Measurements from ENCODE around the gene PSPN.

Gene PSPN

DNA sequence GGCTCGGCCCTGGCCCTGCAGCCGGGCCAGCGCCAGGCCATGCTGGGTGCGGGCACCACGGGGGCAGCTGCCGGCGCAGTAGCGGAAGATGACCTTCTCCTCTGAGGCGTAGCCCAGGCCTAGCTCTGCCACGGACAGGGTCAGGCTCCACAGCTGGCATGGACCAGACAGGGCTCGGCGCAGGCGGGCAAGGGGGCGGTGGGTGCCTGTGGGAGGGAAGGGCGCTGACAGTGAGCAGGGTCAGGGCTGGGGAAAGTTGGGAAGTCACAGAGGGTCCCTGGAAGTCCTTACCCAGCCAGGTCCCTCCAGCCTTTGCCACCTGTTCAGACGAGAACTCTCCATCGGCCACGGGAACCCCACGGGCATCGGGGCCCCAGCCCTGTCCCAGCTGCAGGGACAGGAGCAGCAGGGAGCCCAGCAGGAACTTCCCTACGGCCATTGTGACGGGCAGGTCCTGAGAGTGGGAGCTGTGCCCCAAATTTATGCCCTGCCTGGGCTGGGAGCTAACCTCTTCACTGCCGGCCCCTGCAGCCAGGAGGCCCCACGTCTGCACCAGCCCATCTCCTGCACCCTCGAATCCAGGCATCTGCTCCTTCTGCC is at the start of gene PSPN:
PSPN (minus strand) TSS at position 523 of the 600 bp plus-strand sequence; CDS start at position 439, 84 bp downstream.
- TF ChIP-seq, protein P1, sequence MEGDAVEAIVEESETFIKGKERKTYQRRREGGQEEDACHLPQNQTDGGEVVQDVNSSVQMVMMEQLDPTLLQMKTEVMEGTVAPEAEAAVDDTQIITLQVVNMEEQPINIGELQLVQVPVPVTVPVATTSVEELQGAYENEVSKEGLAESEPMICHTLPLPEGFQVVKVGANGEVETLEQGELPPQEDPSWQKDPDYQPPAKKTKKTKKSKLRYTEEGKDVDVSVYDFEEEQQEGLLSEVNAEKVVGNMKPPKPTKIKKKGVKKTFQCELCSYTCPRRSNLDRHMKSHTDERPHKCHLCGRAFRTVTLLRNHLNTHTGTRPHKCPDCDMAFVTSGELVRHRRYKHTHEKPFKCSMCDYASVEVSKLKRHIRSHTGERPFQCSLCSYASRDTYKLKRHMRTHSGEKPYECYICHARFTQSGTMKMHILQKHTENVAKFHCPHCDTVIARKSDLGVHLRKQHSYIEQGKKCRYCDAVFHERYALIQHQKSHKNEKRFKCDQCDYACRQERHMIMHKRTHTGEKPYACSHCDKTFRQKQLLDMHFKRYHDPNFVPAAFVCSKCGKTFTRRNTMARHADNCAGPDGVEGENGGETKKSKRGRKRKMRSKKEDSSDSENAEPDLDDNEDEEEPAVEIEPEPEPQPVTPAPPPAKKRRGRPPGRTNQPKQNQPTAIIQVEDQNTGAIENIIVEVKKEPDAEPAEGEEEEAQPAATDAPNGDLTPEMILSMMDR (IDR thresholded peaks at IDR 0.05; ENCODE audit: insufficient read depth, low read length, missing control alignments): no peak
- no peak for DNase-seq (ENCODE audit: low read depth, low spot score)
- ChIA-PET CTCF (no interaction called here), POLR2A (no interaction called here)
- no peak within 1 kb of the TSS for H3K4me3 ChIP-seq (ENCODE audit: low read depth, low read length)

- H3K4me3 ChIP-seq (ENCODE audit: low read depth, low read length): peak overlapping the region; percentile 20
- ChIA-PET CTCF (no interaction called here), POLR2A (interaction anchor here (0.5 to 1.1 kb wide), 5 partner anchors 53 to 445 kb away, joined by 3 to 6 read pairs (median 3); partner anchors contain the start of genes GPR108 and TNFSF9)
- DNase-seq (ENCODE audit: low read depth, low spot score): peak; percentile 100
- TF ChIP-seq, protein P1 (IDR thresholded peaks at IDR 0.05; ENCODE audit: insufficient read depth, low read length, missing control alignments): no peak
These were observed 49.4 kb upstream of the PSPN start for GRCh38 chr19:6424939-6425731.

DNA sequence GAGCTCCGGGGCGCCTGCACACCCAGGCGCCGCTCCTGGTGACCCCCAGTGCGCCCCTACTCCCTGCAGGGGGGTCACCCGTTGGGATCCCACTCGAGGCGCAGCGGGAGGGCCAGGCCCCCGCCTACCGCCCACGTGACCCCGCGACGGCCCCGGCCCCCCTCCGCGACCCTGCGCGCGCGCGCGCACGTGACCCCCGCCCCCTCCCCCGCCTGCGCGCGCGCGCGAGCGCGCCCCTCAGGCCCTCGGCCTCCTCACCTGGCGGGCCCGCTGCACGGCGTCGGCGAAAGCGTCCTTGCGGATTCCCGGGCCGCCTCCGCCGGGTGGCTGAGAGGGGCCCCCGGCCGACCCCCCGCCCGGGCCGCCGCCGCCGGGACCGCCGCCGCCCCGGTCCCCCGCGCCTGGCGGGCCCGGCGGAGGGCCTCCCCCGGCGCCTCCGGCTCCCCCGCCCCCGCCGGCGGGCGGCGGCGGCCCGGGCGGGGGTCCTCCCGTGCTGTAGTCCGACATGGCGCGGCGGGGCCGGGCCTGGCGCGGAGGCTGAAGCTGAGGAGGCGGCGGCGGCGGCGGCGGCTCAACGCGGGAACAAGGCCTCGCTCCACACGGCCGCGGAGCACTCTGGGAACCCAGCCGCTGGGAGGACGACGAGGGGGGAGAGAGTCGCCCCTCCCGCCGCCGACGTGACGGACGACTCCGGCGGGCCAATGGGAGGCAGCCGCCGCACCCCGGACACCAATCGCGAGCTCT is 48.6 kb upstream of the PSPN start, which contains the start of gene KHSRP:
KHSRP (minus strand) TSS at position 617 of the 744 bp plus-strand sequence; CDS start at position 507, 110 bp downstream.
- ChIA-PET CTCF (no interaction called here), POLR2A (interaction anchor here (0.5 to 1.1 kb wide), 5 partner anchors 52 to 444 kb away, joined by 3 to 6 read pairs (median 3); partner anchors contain the start of genes GPR108 and TNFSF9)
- no peak for DNase-seq (ENCODE audit: low read depth, low spot score)
- H3K4me3 ChIP-seq (ENCODE audit: low read depth, low read length): peak within 1 kb of the TSS; percentile 90
- TF ChIP-seq, protein P1 (IDR thresholded peaks at IDR 0.05; ENCODE audit: insufficient read depth, low read length, missing control alignments): no peak

DNA sequence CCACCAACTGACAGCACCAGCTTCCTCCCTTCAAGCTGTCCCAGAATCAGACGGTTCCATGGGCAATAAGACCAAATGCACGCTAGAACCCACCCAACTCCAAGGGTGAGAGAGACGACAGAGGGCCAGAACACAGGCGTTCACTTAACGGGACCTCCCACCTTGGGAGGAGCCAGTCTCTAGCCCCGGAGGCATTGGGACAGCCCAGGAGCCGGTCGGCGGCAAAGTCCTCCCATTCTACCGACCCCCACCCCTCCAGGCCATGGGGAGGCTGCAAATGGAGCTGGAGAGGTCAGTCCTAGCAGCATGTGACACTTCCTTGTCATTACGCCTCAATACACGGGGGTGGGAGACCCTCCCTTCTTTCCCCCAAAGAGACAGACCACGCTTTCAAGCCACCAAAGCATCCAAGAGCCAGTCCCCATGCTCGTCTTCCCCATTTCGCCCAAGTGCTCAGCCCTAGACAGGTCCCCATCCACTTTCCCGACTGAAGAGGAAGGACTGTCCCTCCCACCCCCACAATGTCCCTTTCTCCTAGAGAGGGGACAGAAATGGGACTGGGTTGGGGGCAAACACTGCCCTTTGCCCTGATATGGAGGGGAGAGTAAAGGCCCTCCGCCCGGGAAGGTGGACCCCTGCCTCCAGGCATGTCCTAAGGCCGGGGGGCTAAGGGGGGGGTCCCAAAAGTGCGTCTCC is 47.9 kb upstream of the PSPN start:
- ChIA-PET POLR2A (no interaction called here), CTCF (no interaction called here)
- peak overlapping the region; percentile 90 for H3K4me3 ChIP-seq (ENCODE audit: low read depth, low read length)
- TF ChIP-seq, protein P1 (IDR thresholded peaks at IDR 0.05; ENCODE audit: insufficient read depth, low read length, missing control alignments): no peak
- peak; percentile 4 for DNase-seq (ENCODE audit: low read depth, low spot score)

DNA sequence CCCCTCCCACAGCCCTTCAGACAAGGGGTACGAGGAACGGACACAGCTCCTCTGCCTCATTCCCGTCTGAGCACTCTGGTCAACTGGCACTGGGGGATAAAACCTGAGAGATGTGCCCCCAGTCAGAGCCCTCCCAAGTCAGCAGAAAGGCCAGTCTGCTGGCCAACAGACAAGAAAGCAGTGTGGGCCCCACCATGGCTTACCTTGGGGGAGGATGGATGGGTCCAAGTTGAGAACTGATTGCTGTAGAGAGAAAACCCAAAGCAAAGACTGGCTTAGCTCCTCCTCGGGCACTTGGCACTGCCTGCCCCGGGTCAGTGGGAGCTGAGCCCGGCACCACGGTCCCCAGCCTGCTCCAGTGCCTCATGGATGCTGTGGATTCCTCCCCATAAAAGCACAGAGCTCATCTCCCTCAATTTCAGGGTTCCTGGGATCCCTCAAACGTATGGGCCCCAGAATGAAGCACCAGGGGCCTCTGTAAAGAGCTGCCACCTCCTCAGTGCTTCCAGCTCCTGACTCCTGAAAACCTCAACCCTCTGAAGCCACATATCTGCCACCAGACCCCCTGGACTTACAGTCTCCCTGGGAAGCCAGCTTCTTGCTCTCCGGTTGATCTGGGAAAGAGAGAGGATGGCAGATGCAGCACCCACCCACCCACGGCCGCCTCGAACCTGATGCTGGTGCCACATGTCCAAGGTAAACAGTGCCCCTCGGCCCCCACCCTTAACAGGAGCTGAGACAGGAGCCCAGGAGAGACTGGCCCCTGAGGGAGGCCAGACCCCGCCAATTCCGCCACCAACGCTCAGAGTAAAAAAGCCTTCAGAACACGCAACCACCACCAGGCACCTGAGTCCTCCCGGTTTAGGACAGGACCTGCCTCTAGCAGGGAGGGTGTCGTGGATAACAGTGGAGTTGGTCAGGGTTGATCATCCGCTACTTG is 45.6 kb upstream of the PSPN start:
- no peak for DNase-seq (ENCODE audit: low read depth, low spot score)
- no peak overlapping the region for H3K4me3 ChIP-seq (ENCODE audit: low read depth, low read length)
- TF ChIP-seq, protein P1 (IDR thresholded peaks at IDR 0.05; ENCODE audit: insufficient read depth, low read length, missing control alignments): no peak
- ChIA-PET POLR2A (no interaction called here), CTCF (interaction anchor here (0.8 to 1.3 kb wide), 6 partner anchors 10 to 453 kb away, joined by 3 to 5 read pairs (median 3); no protein-coding TSS in a partner anchor)
